ENCODE data around the gene APOO. TPM values are rescaled to one million over a fixed set of nuclear protein-coding genes. Genes with fewer than 3 reads are reported as not detected.

The APOO gene
- total and polyA plus RNA-seq, 2 of the 13 experiments (the other 11 are each of a cell fraction or from before 2014, with no cell fraction given), result 9.7 to 22.1 TPM

GRCh38 chrX:23907498-23908218 lies at the start of gene APOO, which contains the start of gene CXorf58 (continued):
- TF ChIP-seq NFE2 (CRISPR knock-in tag; IDR thresholded peaks at IDR 0.05) (no peak), TEAD2 (CRISPR knock-in tag; IDR thresholded peaks at IDR 0.05) (no peak), ZNF468 (CRISPR knock-in tag; IDR thresholded peaks at IDR 0.05) (no peak), ZNF574 (CRISPR knock-in tag; IDR thresholded peaks at IDR 0.05) (peak; percentile 61), ZNF12 (CRISPR knock-in tag; IDR thresholded peaks at IDR 0.05) (no peak), ELK4 (CRISPR knock-in tag; IDR thresholded peaks at IDR 0.05; ENCODE audit: borderline replicate concordance) (no peak), ZMYM2 (CRISPR knock-in tag; IDR thresholded peaks at IDR 0.05) (peak; percentile 19; the same call in 1 of the 2 replicates), PHF21A (CRISPR knock-in tag; IDR thresholded peaks at IDR 0.05) (no peak; the same call in 1 of the 2 replicates), ZNF546 (CRISPR knock-in tag; conservative IDR thresholded peaks at IDR 0.05) (no peak), ZNF136 (CRISPR knock-in tag; IDR thresholded peaks at IDR 0.05; ENCODE audit: low read depth) (no peak), HMGXB4 (CRISPR knock-in tag; IDR thresholded peaks at IDR 0.05; ENCODE audit: borderline replicate concordance in 1 of 2, low read depth in 1 of 2) (peak; percentile 49 to 63; a peak in 2 of 4 replicates), CHD4 (IDR thresholded peaks at IDR 0.05; ENCODE audit: borderline replicate concordance, low read length) (no peak), SALL2 (CRISPR knock-in tag; IDR thresholded peaks at IDR 0.05) (peak; percentile 51; the same call in 1 of the 2 replicates), XRCC5 (optimal IDR thresholded peaks at IDR 0.05; ENCODE audit: low read length) (peak; percentile 16), SP2 (CRISPR knock-in tag; IDR thresholded peaks at IDR 0.05) (no peak), ZNF607 (CRISPR knock-in tag; IDR thresholded peaks at IDR 0.05; ENCODE audit: borderline replicate concordance) (peak; percentile 81; the same call in 1 of the 2 replicates), LCORL (IDR thresholded peaks at IDR 0.05) (no peak), LCORL (CRISPR knock-in tag; IDR thresholded peaks at IDR 0.05) (peak; percentile 60; the same call in 1 of the 2 replicates), MIER3 (CRISPR knock-in tag; IDR thresholded peaks at IDR 0.05; ENCODE audit: borderline replicate concordance) (no peak), HDAC1 (CRISPR knock-in tag; IDR thresholded peaks at IDR 0.05) (peak; percentile 76), ZNF562 (CRISPR knock-in tag; IDR thresholded peaks at IDR 0.05; ENCODE audit: borderline replicate concordance) (no peak), ARNT2 (CRISPR knock-in tag; IDR thresholded peaks at IDR 0.05; ENCODE audit: low read depth) (0 out of 2 replicates have a peak, but pooled peaks have one; percentile 32), NRL (CRISPR knock-in tag; IDR thresholded peaks at IDR 0.05; ENCODE audit: borderline replicate concordance) (no peak), MAFK (conservative IDR thresholded peaks at IDR 0.05 in 1 of 2, IDR thresholded peaks at IDR 0.05 in 1 of 2; ENCODE audit: low read length in 2 of 2) (no peak), BORCS8-MEF2B (CRISPR knock-in tag; IDR thresholded peaks at IDR 0.05) (no peak), ZNF431 (CRISPR knock-in tag; IDR thresholded peaks at IDR 0.05; ENCODE audit: borderline replicate concordance, low read depth) (no peak)
